Dendritic cell treated with granulocyte-macrophage colony-stimulating factor and Interleukin-4, amounts not matched to agents 40 ng/mL and 50 ng/mL, for 4 days (primary cell): Measurements from ENCODE around the gene RXRA.
A peak's percentile ranks its signal among the peaks of the same experiment; 100 is the strongest.

Experiments used
- H3K27ac Mint-ChIP-seq: one replicate; pipeline ENCODE4 v1.8.0; 2022; ENCODE audit warnings: mild to moderate bottlenecking, mixed read lengths
- H3K27me3 Mint-ChIP-seq: one replicate; pipeline ENCODE4 v1.8.0; 2022; ENCODE audit warnings: mild to moderate bottlenecking, mixed read lengths
- H3K36me3 Mint-ChIP-seq: one replicate; pipeline ENCODE4 v1.8.0; 2022; ENCODE audit warnings: low read depth, mixed read lengths
- H3K4me1 Mint-ChIP-seq: one replicate; pipeline ENCODE4 v1.8.0; 2022; ENCODE audit warnings: low read depth, mixed read lengths
- H3K4me3 Mint-ChIP-seq: one replicate; pipeline ENCODE4 v1.8.0; 2022; ENCODE audit warnings: mild to moderate bottlenecking, moderate library complexity, mixed read lengths
- H3K9me3 Mint-ChIP-seq: one replicate; pipeline ENCODE4 v1.8.0; 2022; ENCODE audit warnings: mixed read lengths
- intact Hi-C: fragments of 100-400 bp; cut with micrococcal nuclease; formaldehyde crosslinking; loops from one replicate; pipeline ENCODE4 v1.15.0; 2022

The RXRA gene

DNA sequence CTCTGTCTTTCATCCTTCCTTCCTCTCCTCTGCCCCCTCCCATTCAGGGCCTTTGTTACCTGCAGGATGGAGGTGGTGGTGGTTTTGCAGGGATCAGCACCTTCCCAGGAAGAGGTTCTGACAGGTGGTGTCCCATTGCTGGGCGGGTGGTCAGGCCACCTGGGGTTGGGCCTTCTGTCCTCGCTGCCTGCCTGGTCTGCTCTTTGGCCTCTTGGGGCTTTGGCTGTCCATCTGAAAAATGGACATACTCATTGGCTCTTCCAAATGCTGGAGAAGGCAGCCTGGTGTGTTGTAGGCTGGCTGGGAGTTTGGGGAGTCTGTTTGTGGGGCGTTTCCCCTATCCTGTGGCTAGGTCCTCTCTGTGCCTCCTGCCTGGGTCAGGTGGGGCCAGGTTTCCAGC lies 4.3 kb downstream of the RXRA start:
- intact Hi-C loops, result no loop called here
- Mint-ChIP-seq H3K4me1 (no peaks in the 10 kb centered on the region), H3K4me3 (no peak overlapping the region)

DNA sequence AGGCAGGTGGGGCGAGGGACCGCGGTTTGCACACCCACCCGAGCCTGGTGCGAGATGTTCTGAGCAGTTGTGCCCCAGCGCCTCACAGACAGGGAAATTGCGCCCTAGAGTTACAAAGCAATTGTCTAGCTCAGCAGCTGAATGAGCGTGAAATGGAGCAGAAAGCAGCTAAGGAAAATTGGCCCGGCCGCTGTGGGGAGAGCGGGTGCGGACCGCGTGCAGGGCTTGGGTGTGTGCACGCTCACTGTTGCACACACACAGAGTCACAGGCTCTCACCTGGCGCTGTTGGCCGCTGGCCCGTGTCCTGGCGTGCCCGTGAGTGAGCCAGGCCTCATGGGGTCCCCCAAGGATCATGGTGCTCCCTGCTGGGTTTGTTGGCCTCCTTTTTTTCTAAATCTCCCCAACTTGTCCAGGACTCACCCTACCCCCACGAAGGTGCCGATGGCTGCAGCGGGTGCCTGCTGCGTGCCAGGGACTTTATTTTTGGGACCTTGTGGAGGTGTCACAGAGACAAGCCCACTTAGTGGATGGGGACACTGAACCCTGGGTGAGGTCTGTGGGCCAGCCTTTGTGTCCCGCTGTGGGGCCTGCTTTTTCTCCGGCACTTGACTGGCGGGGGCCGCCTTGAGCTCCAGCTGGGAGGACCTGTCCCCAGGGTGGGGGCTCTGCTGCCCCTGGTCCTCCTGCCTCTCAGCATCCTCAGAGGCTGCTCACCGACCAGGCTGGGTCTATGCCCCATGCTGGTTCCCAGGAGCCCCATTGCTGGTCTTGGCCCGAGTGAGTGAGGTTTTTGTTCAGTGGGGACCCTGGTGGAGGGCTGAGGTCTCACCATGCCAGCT lies 5.2 kb downstream of the RXRA start:
- Mint-ChIP-seq H3K36me3 (peaks cover 63% of the 10 kb centered on the region), H3K27me3 (no peaks in the 10 kb centered on the region), H3K9me3 (no peaks in the 10 kb centered on the region), H3K27ac (no peak overlapping the region), H3K4me1 (no peaks in the 10 kb centered on the region), H3K4me3 (no peak overlapping the region)
- intact Hi-C loops, result no loop called here

More for the DNA sequence above, 4.3 kb downstream of the RXRA start:
- Mint-ChIP-seq H3K27ac (peak overlapping the region; percentile 30), H3K27me3 (no peaks in the 10 kb centered on the region), H3K36me3 (peaks cover 61% of the 10 kb centered on the region), H3K9me3 (no peaks in the 10 kb centered on the region)

- no peak overlapping the region for H3K4me3 Mint-ChIP-seq
- no peak overlapping the region for H3K27ac Mint-ChIP-seq
- intact Hi-C loops, result no loop called here
Measured at GRCh38 chr9:134332266-134332665, 6.0 kb downstream of the RXRA start.

GRCh38 chr9:134332841-134333233 lies 6.6 kb downstream of the RXRA start:
- intact Hi-C loops, result no loop called here
- H3K27ac Mint-ChIP-seq, result no peak overlapping the region
- H3K27me3 Mint-ChIP-seq, result no peaks in the 10 kb centered on the region
- no peaks in the 10 kb centered on the region for H3K9me3 Mint-ChIP-seq
- H3K36me3 Mint-ChIP-seq, result peaks cover 68% of the 10 kb centered on the region
- H3K4me1 Mint-ChIP-seq, result no peaks in the 10 kb centered on the region
- H3K4me3 Mint-ChIP-seq, result no peak overlapping the region

More at GRCh38 chr9:134332266-134332665, 6.0 kb downstream of the RXRA start:
- Mint-ChIP-seq H3K9me3 (no peaks in the 10 kb centered on the region), H3K36me3 (peaks cover 68% of the 10 kb centered on the region), H3K4me1 (no peaks in the 10 kb centered on the region), H3K27me3 (no peaks in the 10 kb centered on the region)

GRCh38 chr9:134333234-134333873 lies 7.1 kb downstream of the RXRA start:
- Mint-ChIP-seq H3K4me3 (no peak overlapping the region), H3K27me3 (no peaks in the 10 kb centered on the region)

DNA sequence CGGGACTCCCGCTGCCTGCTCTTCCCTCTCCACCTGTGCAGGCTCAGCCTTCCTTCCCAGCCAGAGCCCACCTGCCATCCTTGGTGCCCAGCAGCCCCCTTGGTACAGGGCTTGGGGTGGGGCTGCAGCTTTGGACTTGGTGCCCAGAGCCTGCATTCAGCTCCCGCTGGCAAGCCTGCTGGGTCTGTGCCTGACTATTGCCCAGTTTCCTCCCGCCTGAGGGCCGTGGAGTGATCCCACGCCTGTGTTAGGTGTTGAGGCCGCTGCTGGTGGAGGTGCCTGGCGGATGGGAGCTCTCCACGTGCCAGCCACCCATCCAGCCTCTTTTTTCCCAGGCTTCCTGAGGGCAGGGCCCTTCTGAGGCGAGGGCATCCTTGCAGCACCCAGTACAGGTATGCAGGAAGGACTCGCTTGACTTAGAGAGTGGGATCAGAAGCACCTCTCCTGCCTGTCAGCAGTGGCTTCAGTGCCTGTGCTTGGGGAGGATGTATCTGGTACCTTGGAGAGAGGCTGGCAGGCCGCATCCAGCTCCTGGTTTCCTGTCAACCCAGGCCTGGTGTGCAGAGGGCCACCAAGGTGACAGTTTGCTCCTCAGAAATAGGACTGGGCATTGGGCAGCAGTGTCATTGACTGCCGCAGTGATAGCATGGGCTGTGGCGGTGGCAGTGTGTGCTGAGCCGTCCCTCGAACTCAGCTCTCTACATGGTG lies 7.8 kb downstream of the RXRA start:
- H3K9me3 Mint-ChIP-seq, result no peaks in the 10 kb centered on the region
- H3K4me1 Mint-ChIP-seq, result no peaks in the 10 kb centered on the region
- H3K27ac Mint-ChIP-seq, result peak overlapping the region; percentile 72
- intact Hi-C loops, result no loop called here
- no peak overlapping the region for H3K4me3 Mint-ChIP-seq
- H3K27me3 Mint-ChIP-seq, result no peaks in the 10 kb centered on the region
- peaks cover 63% of the 10 kb centered on the region for H3K36me3 Mint-ChIP-seq

More at GRCh38 chr9:134333234-134333873, 7.1 kb downstream of the RXRA start:
- Mint-ChIP-seq H3K27ac (no peak overlapping the region), H3K9me3 (no peaks in the 10 kb centered on the region), H3K36me3 (peaks cover 67% of the 10 kb centered on the region), H3K4me1 (no peaks in the 10 kb centered on the region)
- intact Hi-C loops, result no loop called here

DNA sequence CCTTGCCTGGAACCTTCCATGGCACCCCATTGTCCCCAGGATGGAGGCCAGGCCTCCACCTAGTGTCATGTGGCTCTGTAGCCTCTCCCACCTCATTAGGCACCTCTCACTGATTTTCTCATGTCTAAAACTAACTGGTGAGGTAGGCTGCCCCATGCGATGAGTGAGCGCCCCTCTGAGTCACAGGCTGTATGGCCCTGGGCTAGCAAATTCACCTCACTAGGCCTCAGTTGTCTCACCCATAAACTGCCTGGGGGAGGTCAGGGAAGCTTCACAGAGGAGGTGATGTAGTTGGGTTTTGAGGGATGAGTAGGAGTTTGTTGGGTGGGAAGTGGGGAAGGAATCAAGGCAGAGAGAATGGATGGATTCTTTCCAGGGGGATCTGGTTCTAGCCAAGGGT lies 8.8 kb downstream of the RXRA start:
- peak overlapping the region; percentile 72 for H3K27ac Mint-ChIP-seq
- intact Hi-C loops, result no loop called here
- H3K9me3 Mint-ChIP-seq, result no peaks in the 10 kb centered on the region
- H3K27me3 Mint-ChIP-seq, result no peaks in the 10 kb centered on the region
- H3K36me3 Mint-ChIP-seq, result peaks cover 58% of the 10 kb centered on the region
- no peaks in the 10 kb centered on the region for H3K4me1 Mint-ChIP-seq
- no peak overlapping the region for H3K4me3 Mint-ChIP-seq

- intact Hi-C loops, result no loop called here
- Mint-ChIP-seq H3K27ac (peak overlapping the region; percentile 72), H3K9me3 (no peaks in the 10 kb centered on the region), H3K27me3 (no peaks in the 10 kb centered on the region), H3K36me3 (peaks cover 55% of the 10 kb centered on the region), H3K4me1 (no peaks in the 10 kb centered on the region), H3K4me3 (peak overlapping the region; percentile 17)
Measured at GRCh38 chr9:134335486-134336220, 9.4 kb downstream of the RXRA start.

DNA sequence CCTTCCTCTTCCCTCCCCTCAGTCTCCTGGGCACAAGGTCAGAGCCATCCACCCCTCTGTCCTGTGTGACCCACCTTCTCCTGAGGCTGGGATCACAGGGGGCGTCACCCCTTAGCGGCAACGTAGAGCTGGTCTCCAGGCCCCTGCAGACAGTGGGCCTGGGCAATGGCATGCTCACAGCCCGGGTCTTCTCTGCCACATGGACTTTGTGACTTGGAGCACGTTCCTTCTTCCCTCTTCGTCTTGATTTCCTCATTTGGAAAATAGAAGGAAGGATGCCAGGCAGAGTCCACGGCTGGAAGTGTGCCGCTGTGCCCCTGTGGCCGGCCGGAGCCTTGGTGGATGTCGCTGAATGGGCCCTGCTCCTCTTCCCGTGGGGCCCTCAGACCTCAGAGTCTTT lies 10.0 kb downstream of the RXRA start:
- intact Hi-C loops, result no loop called here
- no peak overlapping the region for H3K27ac Mint-ChIP-seq
- no peaks in the 10 kb centered on the region for H3K9me3 Mint-ChIP-seq
- H3K27me3 Mint-ChIP-seq, result no peaks in the 10 kb centered on the region
- H3K4me3 Mint-ChIP-seq, result no peak overlapping the region
- H3K36me3 Mint-ChIP-seq, result peaks cover 49% of the 10 kb centered on the region
- no peaks in the 10 kb centered on the region for H3K4me1 Mint-ChIP-seq

DNA sequence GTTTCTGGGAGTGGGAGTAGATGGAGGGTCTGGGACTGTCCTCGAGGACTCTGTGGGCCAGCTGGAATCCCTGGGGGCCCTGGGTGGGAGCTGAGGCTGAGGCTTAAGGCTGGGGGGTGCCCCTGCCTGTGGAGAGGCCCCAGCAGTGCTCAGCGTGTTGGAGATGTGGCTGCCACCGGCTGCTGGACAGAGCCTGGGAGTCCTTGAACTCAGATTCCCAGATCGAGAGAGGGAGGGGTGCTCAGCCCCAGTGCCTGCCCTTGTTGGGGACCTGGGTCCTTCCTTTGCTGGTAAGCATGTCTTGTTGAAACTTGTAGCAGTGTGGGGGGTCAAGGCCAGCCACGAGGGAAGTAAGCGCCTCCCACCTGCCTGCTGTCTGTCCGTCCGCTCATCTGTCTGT lies 10.7 kb downstream of the RXRA start:
- intact Hi-C loops, result no loop called here
- no peaks in the 10 kb centered on the region for H3K4me1 Mint-ChIP-seq
- H3K27ac Mint-ChIP-seq, result no peak overlapping the region
- no peak overlapping the region for H3K4me3 Mint-ChIP-seq
- H3K27me3 Mint-ChIP-seq, result no peaks in the 10 kb centered on the region
- H3K36me3 Mint-ChIP-seq, result peaks cover 42% of the 10 kb centered on the region
- no peaks in the 10 kb centered on the region for H3K9me3 Mint-ChIP-seq

- no peaks in the 10 kb centered on the region for H3K4me1 Mint-ChIP-seq
- H3K36me3 Mint-ChIP-seq, result peaks cover 37% of the 10 kb centered on the region
- no peaks in the 10 kb centered on the region for H3K9me3 Mint-ChIP-seq
- intact Hi-C loops, result no loop called here
- no peaks in the 10 kb centered on the region for H3K27me3 Mint-ChIP-seq
- H3K27ac Mint-ChIP-seq, result no peak overlapping the region
- H3K4me3 Mint-ChIP-seq, result peak overlapping the region; percentile 1
Measured at GRCh38 chr9:134337469-134337868, 11.2 kb downstream of the RXRA start.

DNA sequence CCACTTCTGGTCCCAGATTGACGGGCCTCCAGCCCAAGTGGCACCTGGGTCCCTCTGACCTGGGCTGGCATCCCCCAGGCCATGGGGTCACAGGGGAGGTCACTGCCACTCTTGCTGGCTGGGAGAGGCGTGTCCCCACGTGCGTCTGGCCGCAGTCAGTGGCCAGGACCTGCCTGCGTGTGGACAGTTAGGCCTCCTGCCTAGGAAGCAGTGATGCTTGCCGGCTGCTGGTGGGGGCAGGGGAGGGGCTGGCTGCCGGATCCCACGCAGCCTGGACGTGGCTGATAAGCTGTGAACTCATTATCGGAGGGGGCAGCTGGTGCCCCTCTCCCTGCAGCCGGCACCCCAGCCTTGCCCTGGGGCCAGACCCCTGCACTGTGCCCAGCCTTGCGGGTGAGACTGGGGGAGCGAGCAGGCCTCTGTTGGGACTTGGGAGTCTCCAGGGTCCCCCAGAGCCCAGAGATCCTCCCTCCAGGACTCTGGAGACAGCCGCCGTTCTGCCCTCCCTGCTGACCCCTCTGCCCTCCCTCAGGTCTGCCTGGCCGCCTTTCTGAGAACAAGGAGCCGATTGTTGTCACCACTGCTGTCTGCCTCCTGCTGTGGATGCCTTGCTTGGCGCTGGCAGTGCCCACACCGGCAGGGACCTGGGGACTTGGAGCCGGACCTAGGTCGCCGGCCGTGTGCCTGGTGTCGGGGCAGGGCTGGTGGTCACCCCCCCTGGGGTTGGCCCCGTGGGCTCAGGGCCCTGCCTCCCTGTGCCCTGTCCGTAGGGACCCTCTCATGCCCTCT lies 12.3 kb downstream of the RXRA start:
- no peak overlapping the region for H3K27ac Mint-ChIP-seq
- no peaks in the 10 kb centered on the region for H3K4me1 Mint-ChIP-seq
- H3K9me3 Mint-ChIP-seq, result no peaks in the 10 kb centered on the region
- peaks cover 35% of the 10 kb centered on the region for H3K36me3 Mint-ChIP-seq
- H3K27me3 Mint-ChIP-seq, result no peaks in the 10 kb centered on the region
- intact Hi-C loops, result no loop called here
- H3K4me3 Mint-ChIP-seq, result peak overlapping the region; percentile 21

GRCh38 chr9:134339183-134339806 lies 13.0 kb downstream of the RXRA start:
- intact Hi-C loops, result no loop called here
- Mint-ChIP-seq H3K27ac (no peak overlapping the region), H3K4me1 (no peaks in the 10 kb centered on the region), H3K27me3 (no peaks in the 10 kb centered on the region), H3K4me3 (no peak overlapping the region), H3K9me3 (no peaks in the 10 kb centered on the region), H3K36me3 (peaks cover 29% of the 10 kb centered on the region)
